Activated naive CD4-positive, alpha-beta T cell treated with anti-CD3 and anti-CD28 coated beads for 36 hours (primary cell): Measurements from ENCODE around the gene CRISP1. TPM values are rescaled to one million over a fixed set of nuclear protein-coding genes. Genes with fewer than 3 reads are reported as not detected.
"Not testable (repeated sequence)": the region's sequence is repeated elsewhere in the genome, so short reads cannot be mapped to it uniquely, and the experiment has no call there.

ENCODE experiments used
- CTCF ChIA-PET: fragments of 350-600 bp; sonication (Branson Sonifier 250); formaldehyde crosslinking; loops from one replicate; lab custom pipeline; 2021; ENCODE audit warnings: antibody characterized with exemption; lab: Charles Lee
- DNase-seq: peaks from one replicate; pipeline ENCODE4 v3.0.0-alpha.2; 2020
- H3K27ac Mint-ChIP-seq: one replicate; pipeline ENCODE4 v1.8.0; 2021; ENCODE audit warnings: mild to moderate bottlenecking, mixed read lengths
- H3K27me3 Mint-ChIP-seq: one replicate; pipeline ENCODE4 v1.8.0; 2021; ENCODE audit warnings: low read depth, mixed read lengths
- H3K36me3 Mint-ChIP-seq: one replicate; pipeline ENCODE4 v1.8.0; 2021; ENCODE audit warnings: low read depth, mixed read lengths
- H3K4me1 Mint-ChIP-seq: one replicate; pipeline ENCODE4 v1.8.0; 2021; ENCODE audit warnings: low read depth, mixed read lengths
- H3K4me3 Mint-ChIP-seq: one replicate; pipeline ENCODE4 v1.8.0; 2021; ENCODE audit warnings: mild to moderate bottlenecking, moderate library complexity, mixed read lengths
- H3K9me3 Mint-ChIP-seq: one replicate; pipeline ENCODE4 v1.8.0; 2021; ENCODE audit warnings: mixed read lengths
- intact Hi-C: fragments of 100-400 bp; cut with micrococcal nuclease; formaldehyde crosslinking; loops from one replicate; pipeline ENCODE4 v1.15.1; 2023
- total RNA-seq, 2 experiments: library from RNA; stranded (reverse); gene quantifications; one replicate each; pipeline ENCODE4 v1.2.3, GENCODE V29; 2021

The CRISP1 gene
- total RNA-seq, 2 experiments from 2014 or later: not detected

DNA sequence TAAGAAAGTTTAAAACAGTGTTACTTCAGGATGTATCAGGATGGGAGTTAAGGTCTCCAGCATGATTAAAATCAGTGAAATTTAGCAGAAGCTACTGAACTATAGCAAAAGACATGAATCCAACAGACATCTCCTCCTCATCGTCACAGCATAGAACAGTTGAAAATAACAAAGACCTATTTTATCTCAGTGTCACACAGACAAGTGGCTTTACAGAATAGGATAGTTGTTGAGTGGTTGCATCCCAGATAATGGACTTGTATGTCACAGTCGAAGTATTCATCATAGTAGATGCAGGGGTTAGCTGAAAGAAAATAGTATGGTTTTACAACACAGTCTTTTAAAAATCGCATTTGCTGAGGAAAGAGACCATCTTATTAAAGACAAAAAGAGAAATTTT lies 31.2 kb downstream of the CRISP1 start:
- no peak for DNase-seq
- no peak overlapping the region for H3K4me3 Mint-ChIP-seq
- CTCF ChIA-PET: no interaction called here
- H3K36me3 Mint-ChIP-seq: no peaks in the 10 kb centered on the region
- intact Hi-C loops: no loop called here
- no peak overlapping the region for H3K27ac Mint-ChIP-seq
- H3K4me1 Mint-ChIP-seq: no peaks in the 10 kb centered on the region
- H3K9me3 Mint-ChIP-seq: no peaks in the 10 kb centered on the region
- peaks cover 2% of the 10 kb centered on the region for H3K27me3 Mint-ChIP-seq

DNA sequence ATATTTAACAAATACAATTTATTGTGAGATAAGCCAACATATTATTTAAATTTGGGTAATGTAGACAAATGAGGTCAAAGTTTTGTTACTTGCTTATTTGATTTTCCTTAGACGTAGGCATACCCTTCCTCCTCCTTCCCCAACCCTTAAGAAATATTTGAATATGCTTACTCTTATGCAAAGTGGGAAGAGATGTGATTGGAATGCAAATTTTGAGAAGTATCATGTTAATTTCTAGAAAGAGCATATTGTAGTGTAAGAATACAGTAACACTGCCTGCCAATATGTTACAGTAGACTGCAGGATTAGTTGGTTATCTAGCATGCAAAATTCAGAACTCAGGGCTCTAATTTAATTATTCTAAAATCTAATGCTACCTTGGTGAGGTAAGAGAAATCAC lies 32.9 kb downstream of the CRISP1 start:
- Mint-ChIP-seq H3K4me1 (no peaks in the 10 kb centered on the region), H3K4me3 (no peak overlapping the region), H3K27ac (no peak overlapping the region), H3K27me3 (peaks cover 2% of the 10 kb centered on the region), H3K9me3 (no peaks in the 10 kb centered on the region), H3K36me3 (no peaks in the 10 kb centered on the region)
- no peak for DNase-seq
- intact Hi-C loops: no loop called here
- CTCF ChIA-PET: interaction anchor here (1.4 kb wide), 1 partner anchor 16 kb away, joined by 3 read pairs; no protein-coding TSS in a partner anchor

DNA sequence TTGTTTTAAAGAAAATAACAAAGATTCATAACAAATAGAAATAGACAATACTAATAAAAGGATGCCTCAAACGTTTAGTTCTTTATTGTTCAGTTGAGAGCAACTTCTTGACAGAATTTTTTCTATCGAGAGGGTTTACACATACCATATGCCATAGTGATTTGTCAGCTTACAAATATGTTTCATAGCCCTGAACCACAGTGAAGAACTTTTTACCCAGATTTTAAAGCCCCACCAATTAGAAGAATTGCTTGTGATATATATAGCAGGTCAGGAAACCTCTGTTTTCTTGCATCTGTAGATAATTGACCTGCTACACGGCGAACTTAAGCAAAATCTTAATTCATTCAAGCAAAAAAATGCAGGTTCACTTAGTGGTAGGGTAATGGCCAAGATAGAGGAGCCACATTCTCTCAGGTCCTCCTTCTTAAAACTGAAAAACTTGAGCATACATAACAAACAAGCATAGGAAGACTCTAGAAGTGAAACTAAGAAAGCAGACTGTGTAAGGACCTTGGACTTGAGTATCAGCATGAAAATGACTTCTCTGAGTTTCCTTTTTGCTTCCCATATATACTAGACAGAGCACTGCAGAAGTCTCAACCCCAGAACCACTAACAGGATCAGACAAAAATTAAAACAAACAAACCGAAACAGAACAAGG lies 39.5 kb downstream of the CRISP1 start:
- Mint-ChIP-seq H3K4me3 (no peak overlapping the region), H3K4me1 (no peaks in the 10 kb centered on the region), H3K27ac (no peak overlapping the region), H3K36me3 (no peaks in the 10 kb centered on the region), H3K27me3 (no peaks in the 10 kb centered on the region), H3K9me3 (no peaks in the 10 kb centered on the region)
- CTCF ChIA-PET: no interaction called here
- DNase-seq: no peak
- intact Hi-C loops: no loop called here

DNA sequence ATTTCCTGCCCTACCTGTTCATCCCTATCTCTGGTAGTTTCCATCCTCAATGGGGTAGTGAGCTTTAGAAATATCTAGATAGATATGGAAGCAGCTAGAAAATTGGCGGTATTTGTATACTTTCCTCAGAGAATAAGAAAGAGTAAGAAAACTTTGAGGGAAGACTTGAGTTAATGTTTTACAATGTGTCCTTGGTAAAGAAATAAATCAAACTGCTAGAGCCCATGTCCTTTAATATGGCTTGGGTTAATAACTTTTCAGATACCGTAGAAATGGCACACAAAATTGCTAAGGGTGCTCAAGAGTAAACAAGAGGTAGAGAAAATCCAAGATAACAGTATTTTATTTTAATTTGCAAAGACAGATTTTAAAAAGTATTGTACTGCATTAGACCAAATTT lies 51.2 kb downstream of the CRISP1 start:
- no peaks in the 10 kb centered on the region for H3K4me1 Mint-ChIP-seq
- no peak overlapping the region for H3K4me3 Mint-ChIP-seq
- H3K27me3 Mint-ChIP-seq: no peaks in the 10 kb centered on the region
- no peak overlapping the region for H3K27ac Mint-ChIP-seq
- H3K9me3 Mint-ChIP-seq: no peaks in the 10 kb centered on the region
- intact Hi-C loops: no loop called here
- no peaks in the 10 kb centered on the region for H3K36me3 Mint-ChIP-seq
- DNase-seq: no peak
- CTCF ChIA-PET: no interaction called here

DNA sequence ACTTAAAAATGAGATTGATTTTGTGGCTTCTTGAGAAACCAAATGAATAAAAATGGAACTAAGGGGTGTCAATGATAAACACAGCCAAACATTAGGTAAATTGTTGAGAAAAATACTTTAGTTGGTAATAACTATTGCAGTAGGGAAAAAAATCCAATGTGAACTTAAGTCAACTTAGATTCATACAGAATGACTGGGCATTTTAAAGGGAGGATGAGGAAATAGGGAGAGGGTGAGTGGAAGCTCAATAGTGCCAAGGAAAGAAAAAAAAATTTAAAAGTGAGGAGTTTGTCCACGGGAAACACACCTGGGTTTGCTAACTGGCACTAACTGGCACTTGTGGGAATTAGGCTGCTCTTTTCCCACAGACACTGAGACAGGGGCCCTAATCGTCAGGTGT lies 53.1 kb downstream of the CRISP1 start:
- Mint-ChIP-seq H3K4me3 (no peak overlapping the region), H3K27me3 (no peaks in the 10 kb centered on the region), H3K36me3 (no peaks in the 10 kb centered on the region), H3K27ac (no peak overlapping the region), H3K4me1 (no peaks in the 10 kb centered on the region), H3K9me3 (no peaks in the 10 kb centered on the region)
- DNase-seq: no peak
- intact Hi-C loops: no loop called here
- CTCF ChIA-PET: interaction anchor here (0.6 kb wide), 1 partner anchor 133 kb away, joined by 3 read pairs; no protein-coding TSS in a partner anchor

DNA sequence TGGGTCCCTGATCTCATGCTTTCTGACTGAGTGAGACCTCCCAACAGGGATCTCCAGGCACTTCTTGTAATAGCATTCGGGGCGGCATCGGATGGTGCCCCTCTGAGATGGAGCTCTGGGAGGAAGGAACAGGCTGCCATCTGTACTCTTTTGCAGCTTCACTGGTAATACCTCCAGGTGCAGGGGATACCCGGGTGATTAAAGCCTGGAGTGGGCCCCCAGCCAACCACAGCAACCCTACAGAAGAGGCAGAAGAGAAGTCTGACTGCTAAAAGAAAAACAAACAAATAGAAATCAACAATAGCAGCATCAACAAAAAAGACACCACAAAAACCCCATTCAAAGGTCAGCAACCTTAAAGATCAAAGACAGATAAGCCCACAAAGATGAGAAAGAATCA lies 60.2 kb downstream of the CRISP1 start:
- H3K27ac Mint-ChIP-seq: no peak overlapping the region
- no peaks in the 10 kb centered on the region for H3K4me1 Mint-ChIP-seq
- intact Hi-C loops: no loop called here
- no peaks in the 10 kb centered on the region for H3K36me3 Mint-ChIP-seq
- peaks cover 1% of the 10 kb centered on the region for H3K9me3 Mint-ChIP-seq
- H3K4me3 Mint-ChIP-seq: no peak overlapping the region
- DNase-seq: no peak
- CTCF ChIA-PET: no interaction called here
- no peaks in the 10 kb centered on the region for H3K27me3 Mint-ChIP-seq

DNA sequence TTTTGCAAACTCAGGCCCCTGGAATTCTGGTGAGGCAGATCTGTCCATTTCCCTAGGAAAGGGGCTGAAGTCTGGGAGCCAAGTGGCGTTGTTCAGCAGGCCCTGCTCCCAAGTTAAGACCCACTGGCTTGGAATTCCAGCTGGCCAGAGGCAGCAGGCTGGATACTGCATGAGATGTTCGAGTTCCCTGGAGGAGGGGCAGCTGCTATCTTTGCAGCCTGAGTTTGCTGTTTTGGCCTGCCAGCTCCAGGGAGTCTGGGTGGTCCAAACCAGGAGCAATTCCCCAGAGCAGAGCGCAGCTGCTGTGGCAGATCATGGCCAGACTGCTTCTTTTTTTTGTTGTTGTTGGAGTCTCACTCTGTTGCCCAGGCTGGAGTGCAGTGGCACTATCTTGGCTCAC lies 61.1 kb downstream of the CRISP1 start:
- intact Hi-C loops: no loop called here

DNA sequence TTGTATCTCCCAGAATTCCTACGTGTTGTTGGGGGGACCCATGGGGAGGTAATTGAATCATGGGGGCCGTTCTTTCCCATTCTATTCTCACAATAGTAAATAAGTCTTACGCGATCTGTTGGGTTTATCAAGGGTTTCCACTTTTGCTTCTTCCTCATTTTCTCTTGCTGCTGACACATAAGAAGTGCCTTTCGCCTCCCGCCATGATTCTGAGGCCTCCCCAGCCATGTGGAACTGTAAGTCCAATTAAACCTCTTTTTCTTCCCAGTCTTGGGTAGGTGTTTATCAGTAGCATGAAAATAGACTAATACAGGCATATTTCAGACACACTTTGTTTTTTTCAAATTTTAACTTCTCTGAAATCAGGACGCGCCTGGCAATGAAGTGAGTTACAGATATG lies 64.8 kb downstream of the CRISP1 start:
- Mint-ChIP-seq H3K27ac (no peak overlapping the region), H3K36me3 (no peaks in the 10 kb centered on the region), H3K27me3 (no peaks in the 10 kb centered on the region)

More for the DNA sequence above, 61.1 kb downstream of the CRISP1 start:
- Mint-ChIP-seq H3K4me1 (no peaks in the 10 kb centered on the region), H3K27me3 (no peaks in the 10 kb centered on the region), H3K4me3 (no peak overlapping the region), H3K9me3 (peaks cover 1% of the 10 kb centered on the region), H3K27ac (no peak overlapping the region), H3K36me3 (no peaks in the 10 kb centered on the region)
- DNase-seq: no peak
- CTCF ChIA-PET: no interaction called here

DNA sequence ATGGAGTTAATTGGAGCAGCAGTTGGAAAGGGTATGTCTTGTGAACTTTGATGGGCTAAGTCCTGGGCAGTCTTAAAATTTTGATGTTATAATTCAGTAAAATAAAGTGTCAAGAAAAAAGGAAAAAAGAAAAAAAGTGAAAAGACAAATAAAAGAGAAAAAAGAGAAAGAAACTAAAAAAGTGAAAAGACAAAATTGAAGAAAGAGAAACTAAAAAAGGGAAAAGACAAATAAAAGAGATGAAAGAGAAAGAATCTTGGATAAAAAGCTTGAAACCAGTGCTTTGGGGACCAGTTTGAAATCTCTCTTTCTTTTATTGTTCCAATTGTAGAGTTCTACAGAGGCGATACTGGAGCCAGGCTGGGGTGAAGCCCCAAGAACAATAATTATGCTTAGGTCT lies 67.2 kb downstream of the CRISP1 start:
- CTCF ChIA-PET: interaction anchor here (0.5 kb wide), 1 partner anchor 113 kb away, joined by 3 read pairs; no protein-coding TSS in a partner anchor
- DNase-seq: no peak
- no peaks in the 10 kb centered on the region for H3K36me3 Mint-ChIP-seq
- intact Hi-C loops: no loop called here
- no peak overlapping the region for H3K27ac Mint-ChIP-seq
- no peak overlapping the region for H3K4me3 Mint-ChIP-seq
- H3K4me1 Mint-ChIP-seq: no peaks in the 10 kb centered on the region
- H3K27me3 Mint-ChIP-seq: no peaks in the 10 kb centered on the region
- H3K9me3 Mint-ChIP-seq: peaks cover 2% of the 10 kb centered on the region

More for the DNA sequence above, 64.8 kb downstream of the CRISP1 start:
- DNase-seq: no peak
- Mint-ChIP-seq H3K4me3 (no peak overlapping the region), H3K9me3 (no peaks in the 10 kb centered on the region), H3K4me1 (no peaks in the 10 kb centered on the region)
- CTCF ChIA-PET: no interaction called here
- intact Hi-C loops: no loop called here

DNA sequence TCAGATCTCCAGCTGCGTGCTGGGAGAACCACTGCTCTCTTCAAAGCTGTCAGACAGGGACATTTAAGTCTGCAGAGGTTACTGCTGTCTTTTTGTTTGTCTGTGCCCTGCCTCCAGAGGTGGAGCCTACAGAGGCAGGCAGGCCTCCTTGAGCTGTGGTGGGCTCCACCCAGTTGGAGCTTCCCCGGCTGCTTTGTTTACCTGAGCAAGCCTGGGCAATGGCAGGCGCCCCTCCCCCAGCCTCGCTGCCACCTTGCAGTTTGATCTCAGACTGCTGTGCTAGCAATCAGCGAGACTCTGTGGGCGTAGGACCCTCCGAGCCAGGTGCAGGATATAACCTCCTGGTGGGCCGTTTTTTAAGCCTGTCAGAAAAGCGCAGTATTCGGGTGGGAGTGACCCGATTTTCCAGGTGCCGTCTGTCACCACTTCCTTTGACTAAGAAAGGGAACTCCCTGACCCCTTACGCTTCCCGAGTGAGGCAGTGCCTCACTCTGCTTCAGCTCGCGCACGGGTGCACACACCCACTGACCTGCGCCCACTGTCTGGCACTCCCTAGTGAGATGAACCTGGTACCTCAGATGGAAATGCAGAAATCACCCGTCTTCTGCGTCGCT lies 69.4 kb downstream of the CRISP1 start:
- intact Hi-C loops, H3K36me3 Mint-ChIP-seq, H3K4me1 Mint-ChIP-seq, H3K27ac Mint-ChIP-seq, H3K9me3 Mint-ChIP-seq, DNase-seq, H3K27me3 Mint-ChIP-seq, H3K4me3 Mint-ChIP-seq, CTCF ChIA-PET: not testable (repeated sequence)

DNA sequence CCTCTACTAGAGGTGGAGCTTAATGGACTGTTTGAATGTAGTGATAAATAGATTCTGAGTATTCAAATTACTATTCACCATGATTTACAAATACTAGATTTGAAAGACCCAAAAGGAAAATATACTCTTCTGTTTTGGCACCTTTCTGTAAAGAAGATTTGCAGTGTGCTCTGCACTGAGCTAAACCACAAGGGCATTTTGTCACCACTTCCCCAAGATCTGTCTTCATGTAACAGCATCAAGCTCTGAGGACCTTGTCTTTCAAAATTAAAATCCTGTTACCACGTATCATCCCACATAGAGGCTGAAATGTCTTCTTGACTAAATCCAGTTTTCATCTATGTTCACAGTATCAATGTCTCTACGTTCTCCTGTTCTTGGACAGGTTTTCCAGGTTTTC lies 76.0 kb downstream of the CRISP1 start:
- CTCF ChIA-PET: no interaction called here

DNA sequence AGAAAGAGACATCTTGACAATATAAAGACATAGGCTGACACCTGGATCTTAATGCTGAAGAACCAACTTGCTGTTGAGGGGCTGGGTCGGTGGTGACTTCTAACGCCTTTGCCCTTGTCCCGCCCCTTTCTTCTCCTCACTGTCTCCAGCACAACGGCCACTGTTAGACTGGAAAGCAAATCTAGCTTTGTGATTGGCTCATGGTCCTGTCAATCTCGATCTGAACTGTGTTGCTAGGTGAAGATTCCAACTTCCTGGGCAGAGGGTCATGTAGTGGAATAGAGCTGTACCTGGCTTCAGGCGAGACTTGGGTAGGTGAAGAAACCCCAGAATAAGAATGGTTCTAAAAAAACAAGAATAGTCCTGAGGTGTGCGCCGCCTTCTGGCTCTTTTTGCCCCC lies 79.2 kb downstream of the CRISP1 start, which contains the start of gene PGK2:
Gene PGK2 (minus strand): TSS at position 110 of the 400 bp plus-strand sequence. CDS start 98 bp downstream, at position 12.
- Mint-ChIP-seq H3K36me3 (no peaks in the 10 kb centered on the region), H3K27me3 (no peaks in the 10 kb centered on the region)

More for the DNA sequence above, 76.0 kb downstream of the CRISP1 start:
- Mint-ChIP-seq H3K4me3 (no peak overlapping the region), H3K27me3 (no peaks in the 10 kb centered on the region), H3K4me1 (no peaks in the 10 kb centered on the region), H3K9me3 (no peaks in the 10 kb centered on the region), H3K36me3 (no peaks in the 10 kb centered on the region), H3K27ac (no peak overlapping the region)
- intact Hi-C loops: no loop called here
- no peak for DNase-seq

DNA sequence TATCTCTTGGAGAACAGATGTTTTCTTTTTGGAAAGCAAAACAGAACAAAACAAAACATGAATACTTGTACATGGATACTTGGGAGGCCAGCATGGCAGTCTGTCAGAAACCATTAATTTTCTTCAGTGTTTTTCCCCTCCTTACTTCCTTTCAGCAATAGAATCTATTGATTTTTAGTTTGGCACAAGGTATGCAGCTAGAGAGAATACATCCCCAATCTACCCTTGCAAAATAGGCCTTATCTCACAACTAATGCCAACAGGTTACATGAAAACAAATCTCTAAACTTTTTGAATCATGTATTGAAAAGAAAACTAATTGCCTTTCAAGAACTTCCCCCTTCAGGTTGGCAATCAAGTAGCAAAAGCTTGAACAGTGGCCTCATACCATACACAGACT lies 82.1 kb downstream of the CRISP1 start:
- DNase-seq: no peak
- CTCF ChIA-PET: no interaction called here
- no peaks in the 10 kb centered on the region for H3K36me3 Mint-ChIP-seq
- no peak overlapping the region for H3K4me3 Mint-ChIP-seq
- no peak overlapping the region for H3K27ac Mint-ChIP-seq
- intact Hi-C loops: no loop called here
- H3K9me3 Mint-ChIP-seq: no peaks in the 10 kb centered on the region
- H3K4me1 Mint-ChIP-seq: no peaks in the 10 kb centered on the region
- H3K27me3 Mint-ChIP-seq: no peaks in the 10 kb centered on the region

More for the DNA sequence above, 79.2 kb downstream of the CRISP1 start, which contains the start of gene PGK2:
- no peak within 1 kb of the TSS for H3K4me3 Mint-ChIP-seq
- intact Hi-C loops: no loop called here
- H3K4me1 Mint-ChIP-seq: no peaks in the 10 kb centered on the region
- no peak within 1 kb of the TSS for H3K27ac Mint-ChIP-seq
- CTCF ChIA-PET: no interaction called here
- no peak for DNase-seq
- H3K9me3 Mint-ChIP-seq: no peaks in the 10 kb centered on the region
